Adrenal gland (tissue), 5 donors: ENCODE measurements around the gene TOPAZ1.

ENCODE experiments used
- POLR2A ChIP-seq, 2 donors: fragments of 450-650 bp; IDR thresholded peaks; one replicate each; pipeline ENCODE4 v1.6.1; 2017; ENCODE audit warnings: antibody characterized with exemption in 2 of 2, mild to moderate bottlenecking in 2 of 2, moderate library complexity in 1 of 2
- TF ChIP-seq, protein P1 (sequence below), 6 experiments: fragments of 450-650 bp in 4 of 6; fragments of 200-600 bp in 2 of 6; sonication (generic) in 1 of 6; IDR thresholded peaks; 1 replicate in 5 of 6; 2 replicates in 1 of 6; pipeline versions ENCODE4 v1.5.1 to v1.8.0; 2016 to 2021; ENCODE audit warnings: antibody characterized with exemption in 6 of 6, mild to moderate bottlenecking in 2 of 6, moderate library complexity in 1 of 6
- donor health status: DM: no; HTN: no; CAD: no.

DNA sequence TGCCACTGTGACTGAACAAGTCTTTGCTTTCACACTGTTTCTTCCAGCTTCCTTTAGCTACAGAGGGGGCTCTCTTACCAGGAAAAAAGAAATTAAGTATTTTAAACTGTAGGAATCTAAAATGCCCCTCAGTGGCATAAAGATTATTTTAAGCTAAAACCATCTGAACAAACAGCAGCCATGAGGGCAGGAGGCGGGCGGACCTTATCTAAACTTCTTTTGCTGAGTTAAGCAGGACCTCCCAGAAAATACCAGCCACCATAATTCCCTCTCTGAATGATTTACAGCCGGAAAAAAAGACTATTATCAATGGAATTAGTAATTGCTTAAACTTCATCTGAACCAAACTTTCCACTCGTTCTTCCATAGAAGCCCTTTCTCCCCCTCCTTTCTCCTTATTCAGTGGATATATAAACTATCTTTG is 5.2 kb upstream of the TOPAZ1 start:
- TF ChIP-seq, protein P1, sequence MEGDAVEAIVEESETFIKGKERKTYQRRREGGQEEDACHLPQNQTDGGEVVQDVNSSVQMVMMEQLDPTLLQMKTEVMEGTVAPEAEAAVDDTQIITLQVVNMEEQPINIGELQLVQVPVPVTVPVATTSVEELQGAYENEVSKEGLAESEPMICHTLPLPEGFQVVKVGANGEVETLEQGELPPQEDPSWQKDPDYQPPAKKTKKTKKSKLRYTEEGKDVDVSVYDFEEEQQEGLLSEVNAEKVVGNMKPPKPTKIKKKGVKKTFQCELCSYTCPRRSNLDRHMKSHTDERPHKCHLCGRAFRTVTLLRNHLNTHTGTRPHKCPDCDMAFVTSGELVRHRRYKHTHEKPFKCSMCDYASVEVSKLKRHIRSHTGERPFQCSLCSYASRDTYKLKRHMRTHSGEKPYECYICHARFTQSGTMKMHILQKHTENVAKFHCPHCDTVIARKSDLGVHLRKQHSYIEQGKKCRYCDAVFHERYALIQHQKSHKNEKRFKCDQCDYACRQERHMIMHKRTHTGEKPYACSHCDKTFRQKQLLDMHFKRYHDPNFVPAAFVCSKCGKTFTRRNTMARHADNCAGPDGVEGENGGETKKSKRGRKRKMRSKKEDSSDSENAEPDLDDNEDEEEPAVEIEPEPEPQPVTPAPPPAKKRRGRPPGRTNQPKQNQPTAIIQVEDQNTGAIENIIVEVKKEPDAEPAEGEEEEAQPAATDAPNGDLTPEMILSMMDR (IDR thresholded peaks at IDR 0.05) = no peak
- no peak for TF ChIP-seq POLR2A (IDR thresholded peaks at IDR 0.05)
